ENCODE measurements around the gene NEK1.

Gene NEK1

DNA sequence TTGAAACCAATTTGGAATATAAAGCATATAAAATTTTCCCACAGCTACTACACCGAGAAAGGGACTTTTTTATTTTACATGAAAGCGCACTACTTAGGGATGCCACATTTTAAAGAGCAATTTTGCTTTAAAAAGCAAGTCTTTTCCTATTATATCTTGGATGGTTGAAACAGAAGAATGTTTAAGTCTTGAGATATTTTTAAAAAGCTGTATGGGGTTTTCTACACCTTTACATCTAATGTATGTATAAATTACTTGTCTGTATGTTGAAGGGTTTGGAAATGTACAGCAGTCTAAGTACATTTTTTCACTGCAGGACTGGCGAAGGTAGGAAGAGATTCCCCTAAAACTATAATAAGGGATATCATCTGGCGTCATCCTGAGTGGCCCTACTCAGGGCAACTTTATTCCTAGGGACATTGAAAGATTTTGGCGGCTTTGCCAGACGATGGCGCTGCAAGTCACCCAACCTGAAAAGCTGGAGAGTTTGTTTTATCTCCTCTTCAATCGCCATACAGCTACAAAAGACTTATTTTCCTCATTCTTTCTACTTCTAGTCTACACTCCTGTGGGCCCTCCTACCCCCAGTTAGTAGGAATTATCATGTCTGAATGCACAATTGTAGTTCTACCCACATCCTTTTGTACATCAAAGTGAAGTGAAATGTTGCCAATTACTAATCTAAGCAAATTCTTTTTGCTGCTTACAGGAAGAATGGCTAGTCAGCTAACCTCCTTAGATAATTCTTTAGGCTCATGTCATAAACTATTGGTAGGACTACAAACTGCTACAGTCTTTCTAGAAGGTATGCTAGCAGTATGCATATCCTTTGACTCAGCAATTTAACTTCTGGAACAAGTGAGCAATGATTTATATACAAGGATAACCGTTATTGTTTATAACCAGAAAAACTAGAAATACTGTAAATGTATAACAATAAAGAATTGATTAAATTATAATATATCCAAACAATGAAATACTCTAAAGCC lies 782 bp upstream of the NEK1 start:
- Mint-ChIP-seq H3K4me1 (peaks cover 16% of the 10 kb centered on the region), H3K27me3 (ENCODE audit: low read depth) (no peaks in the 10 kb centered on the region), H3K27ac (peak overlapping the region; percentile 89 to 96 (median 95)), H3K4me3 (peak overlapping the region; percentile 93 to 95 (median 94)), H3K36me3 (ENCODE audit: low read depth) (peaks cover under 1% of the 10 kb centered on the region), H3K9me3 (no peaks in the 10 kb centered on the region)
- TF ChIP-seq, protein P1, sequence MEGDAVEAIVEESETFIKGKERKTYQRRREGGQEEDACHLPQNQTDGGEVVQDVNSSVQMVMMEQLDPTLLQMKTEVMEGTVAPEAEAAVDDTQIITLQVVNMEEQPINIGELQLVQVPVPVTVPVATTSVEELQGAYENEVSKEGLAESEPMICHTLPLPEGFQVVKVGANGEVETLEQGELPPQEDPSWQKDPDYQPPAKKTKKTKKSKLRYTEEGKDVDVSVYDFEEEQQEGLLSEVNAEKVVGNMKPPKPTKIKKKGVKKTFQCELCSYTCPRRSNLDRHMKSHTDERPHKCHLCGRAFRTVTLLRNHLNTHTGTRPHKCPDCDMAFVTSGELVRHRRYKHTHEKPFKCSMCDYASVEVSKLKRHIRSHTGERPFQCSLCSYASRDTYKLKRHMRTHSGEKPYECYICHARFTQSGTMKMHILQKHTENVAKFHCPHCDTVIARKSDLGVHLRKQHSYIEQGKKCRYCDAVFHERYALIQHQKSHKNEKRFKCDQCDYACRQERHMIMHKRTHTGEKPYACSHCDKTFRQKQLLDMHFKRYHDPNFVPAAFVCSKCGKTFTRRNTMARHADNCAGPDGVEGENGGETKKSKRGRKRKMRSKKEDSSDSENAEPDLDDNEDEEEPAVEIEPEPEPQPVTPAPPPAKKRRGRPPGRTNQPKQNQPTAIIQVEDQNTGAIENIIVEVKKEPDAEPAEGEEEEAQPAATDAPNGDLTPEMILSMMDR (IDR thresholded peaks at IDR 0.05; ENCODE audit: unreplicated experiment in 3 of 3): peak; percentile 65 to 86 (median 73)

DNA sequence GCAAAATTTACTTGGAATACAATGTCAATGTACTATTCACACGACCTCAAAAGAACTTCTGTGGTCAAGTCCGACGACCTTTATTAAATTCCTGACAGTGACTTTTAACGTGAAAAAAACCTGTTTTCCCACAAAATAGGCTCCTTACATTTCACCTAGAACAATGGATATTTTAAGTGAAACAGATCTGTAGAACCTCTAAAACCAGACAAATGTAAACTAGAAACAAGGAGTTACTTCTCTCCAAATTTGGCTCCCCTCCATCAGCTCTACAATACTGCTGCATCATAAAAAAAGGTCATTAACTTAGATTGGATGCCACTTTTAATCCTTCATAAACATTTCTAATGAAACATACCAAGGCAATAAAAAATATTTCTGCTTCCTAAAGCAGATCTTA lies 1.2 kb downstream of the NEK1 start:
- H3K4me3 Mint-ChIP-seq: peak overlapping the region; percentile 93 to 95 (median 94)
- no peaks in the 10 kb centered on the region for H3K27me3 Mint-ChIP-seq (ENCODE audit: low read depth)
- TF ChIP-seq, protein P1 (IDR thresholded peaks at IDR 0.05; ENCODE audit: unreplicated experiment in 3 of 3): no peak
- peak overlapping the region; percentile 28 to 89 (median 54) for H3K27ac Mint-ChIP-seq
- H3K36me3 Mint-ChIP-seq (ENCODE audit: low read depth): peaks cover 14% of the 10 kb centered on the region
- peaks cover 16% of the 10 kb centered on the region for H3K4me1 Mint-ChIP-seq
- no peaks in the 10 kb centered on the region for H3K9me3 Mint-ChIP-seq

DNA sequence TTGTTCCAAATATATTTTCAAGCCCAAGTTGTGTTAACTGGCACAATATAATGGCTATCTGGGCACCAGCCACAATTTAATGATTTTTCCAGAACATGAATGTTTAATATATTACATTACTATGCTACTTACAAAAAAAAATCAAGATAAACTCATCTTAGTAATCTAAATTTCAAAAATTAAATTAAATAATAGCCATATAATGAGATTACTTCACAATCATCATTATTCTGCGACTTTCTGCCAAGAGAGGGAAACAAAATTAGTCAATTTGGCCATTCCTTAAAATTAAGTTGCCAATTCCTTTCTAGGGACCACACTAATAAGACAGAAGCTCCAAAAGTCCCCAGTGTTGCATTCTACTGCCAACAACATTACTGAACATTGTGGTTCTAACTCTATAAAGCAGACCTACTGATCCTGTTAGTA lies 7.5 kb downstream of the NEK1 start:
- no peaks in the 10 kb centered on the region for H3K27me3 Mint-ChIP-seq (ENCODE audit: low read depth)
- no peak overlapping the region for H3K27ac Mint-ChIP-seq
- TF ChIP-seq, protein P1 (IDR thresholded peaks at IDR 0.05; ENCODE audit: unreplicated experiment in 3 of 3): no peak
- no peaks in the 10 kb centered on the region for H3K4me1 Mint-ChIP-seq
- H3K36me3 Mint-ChIP-seq (ENCODE audit: low read depth): peaks cover 27% of the 10 kb centered on the region
- no peak overlapping the region for H3K4me3 Mint-ChIP-seq
- H3K9me3 Mint-ChIP-seq: no peaks in the 10 kb centered on the region

DNA sequence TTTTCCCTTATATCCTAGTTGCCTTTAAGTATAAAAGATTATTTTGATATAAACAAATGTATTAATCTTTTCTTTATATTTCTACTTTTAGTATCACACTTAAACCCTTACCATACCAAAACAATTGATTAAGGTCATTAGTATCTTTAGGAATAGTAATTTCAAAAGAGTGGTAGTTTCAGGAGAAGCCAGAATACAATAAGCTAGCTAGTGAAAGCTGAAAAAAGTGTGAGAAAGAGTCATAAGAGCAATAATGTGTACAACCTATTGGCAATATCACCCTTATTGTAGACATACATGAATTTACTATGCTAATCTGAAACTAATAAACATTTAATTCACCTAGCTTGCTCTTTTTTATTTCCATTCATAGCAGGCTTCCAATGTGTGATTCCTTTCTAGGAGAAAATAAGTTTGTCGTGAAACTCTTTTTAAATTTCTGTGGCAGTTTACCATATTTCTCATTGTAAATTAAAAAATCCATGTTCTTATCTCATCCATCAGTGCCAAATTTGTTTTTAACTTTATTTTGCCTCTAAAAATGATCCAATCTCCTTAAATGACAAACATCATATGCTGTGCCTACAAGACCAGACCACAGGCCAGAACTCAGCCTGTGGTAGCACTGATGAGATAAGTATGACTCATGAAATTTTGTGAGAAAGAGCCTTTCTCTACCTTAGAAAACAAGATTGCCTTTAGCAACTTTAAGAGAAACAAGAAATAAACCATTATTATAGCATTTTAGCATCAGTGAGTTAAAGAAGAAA lies 8.1 kb downstream of the NEK1 start:
- no peaks in the 10 kb centered on the region for H3K9me3 Mint-ChIP-seq
- H3K36me3 Mint-ChIP-seq (ENCODE audit: low read depth): peaks cover 29% of the 10 kb centered on the region
- H3K4me3 Mint-ChIP-seq: no peak overlapping the region
- H3K27me3 Mint-ChIP-seq (ENCODE audit: low read depth): no peaks in the 10 kb centered on the region
- no peak overlapping the region for H3K27ac Mint-ChIP-seq
- TF ChIP-seq, protein P1 (IDR thresholded peaks at IDR 0.05; ENCODE audit: unreplicated experiment in 3 of 3): no peak
- H3K4me1 Mint-ChIP-seq: no peaks in the 10 kb centered on the region

DNA sequence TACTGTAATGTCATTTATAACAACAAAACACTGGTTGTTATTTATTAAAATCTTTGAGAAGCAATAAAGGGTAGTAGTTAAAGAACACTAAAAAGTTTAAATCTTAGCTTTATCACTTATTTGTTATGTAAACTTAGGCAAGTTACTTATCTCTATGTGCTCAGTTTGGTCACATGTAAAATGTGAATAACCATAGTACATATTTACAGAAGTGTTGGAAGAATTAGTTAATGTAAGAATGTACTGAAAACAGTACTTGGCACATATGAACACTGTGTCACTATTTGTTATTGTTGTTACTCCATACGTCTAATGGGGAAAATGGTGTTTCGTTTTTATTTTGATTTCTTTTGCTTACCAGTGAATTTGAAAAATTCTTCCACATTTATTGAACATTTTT lies 9.1 kb downstream of the NEK1 start:
- TF ChIP-seq, protein P1 (IDR thresholded peaks at IDR 0.05; ENCODE audit: unreplicated experiment in 3 of 3): no peak
- H3K27ac Mint-ChIP-seq: no peak overlapping the region
- H3K27me3 Mint-ChIP-seq (ENCODE audit: low read depth): no peaks in the 10 kb centered on the region
- H3K4me3 Mint-ChIP-seq: no peak overlapping the region
- peaks cover 29% of the 10 kb centered on the region for H3K36me3 Mint-ChIP-seq (ENCODE audit: low read depth)
- no peaks in the 10 kb centered on the region for H3K4me1 Mint-ChIP-seq
- no peaks in the 10 kb centered on the region for H3K9me3 Mint-ChIP-seq

Measured in nephron (organoid).